Ovary (tissue), 9 donors: ENCODE data around the gene PIGU. TPM values are rescaled to one million over a fixed set of nuclear protein-coding genes. Genes with fewer than 3 reads are reported as not detected.

Experiments
- DNase-seq, 5 donors: peaks; one replicate each; pipeline ENCODE4 v3.0.0-alpha.2; 2019 to 2020
- H3K27ac ChIP-seq, 2 donors: fragments of 200-600 bp; one replicate each; pipeline versions ENCODE4 v1.5.1 to v1.8.0; 2019 to 2022
- H3K27me3 ChIP-seq: fragments of 200-600 bp; one replicate; pipeline ENCODE4 v1.8.0; 2022
- H3K36me3 ChIP-seq: fragments of 200-600 bp; sonication (generic); one replicate; pipeline ENCODE4 v1.5.1; 2019
- H3K4me1 ChIP-seq: one replicate; pipeline ENCODE4 v1.8.1; 2013; ENCODE audit warnings: mild to moderate bottlenecking, moderate library complexity; ENCODE audit not compliant: insufficient read depth
- H3K4me3 ChIP-seq: fragments of 200-600 bp; sonication (generic); one replicate; pipeline ENCODE4 v1.5.1; 2017
- H3K9me3 ChIP-seq, 2 donors: fragments of 200-600 bp in 1 of 2; sonication (generic) in 1 of 2; one replicate each; pipeline versions ENCODE4 v1.5.1 to v1.8.1; 2013 to 2019; ENCODE audit warnings: mild to moderate bottlenecking in 1 of 2, moderate library complexity in 1 of 2
- EP300 ChIP-seq: sonication (generic); formaldehyde crosslinking; IDR thresholded peaks from one replicate; pipeline ENCODE4 v1.6.1; 2017; ENCODE audit warnings: antibody characterized with exemption
- POLR2A ChIP-seq: fragments of 450-650 bp; IDR thresholded peaks from one replicate; pipeline ENCODE4 v1.6.1; 2017; ENCODE audit warnings: antibody characterized with exemption, mild to moderate bottlenecking, moderate library complexity
- WGBS, 3 donors: extraction: QIAGEN DNeasy Blood & Tissue Kit in 1 of 3; methylation state at CpG; one replicate each; pipeline versions ENCODE4 v1.1.5 to v1.1.7; 2013 to 2017; 5-methylcytosine and 5-hydroxymethylcytosine counted together
- intact Hi-C, 4 donors: fragments of 100-400 bp; cut with DNase I; formaldehyde crosslinking; loops; one replicate each; pipeline versions ENCODE4 v1.11.0 to v1.15.1; 2022 to 2023
- polyA plus RNA-seq, 2 donors: library from polyadenylated mRNA; stranded (reverse); fragments of 200-250 nt in 1 of 2; fragments of 350-450 nt in 1 of 2; fragmentation: Illumina TruSeq in 1 of 2; extraction: RNeasy Lipid Tissue Mini Kit (QIAGEN cat#74804) in 1 of 2; gene quantifications; one replicate each; pipeline ENCODE4 v1.2.3, GENCODE V29; 2013 to 2014
- total RNA-seq, 7 donors: library from RNA; depleted of rRNA in 2 of 7; stranded (reverse); fragments of >200 nt in 2 of 7; fragmentation: NEBNext Ultra II Directional in 3 of 7; extraction: Animal tissue kit (Norgen Biotek cat#: 25700) in 3 of 7; gene quantifications; one replicate each; pipeline versions ENCODE4 v1.1.0 to v1.2.4, GENCODE V29; 2016 to 2023
- TF ChIP-seq, protein P1 (sequence below), 3 donors: fragments of 450-650 bp in 2 of 3; fragments of 200-600 bp in 1 of 3; IDR thresholded peaks; one replicate each; pipeline versions ENCODE4 v1.5.1 to v1.8.0; 2016 to 2022; ENCODE audit warnings: antibody characterized with exemption in 3 of 3, mild to moderate bottlenecking in 1 of 3
- donor health status: DM: no; HTN: no; CAD: no; lungs with moderate emphysema.
- donor health status: DM: no; HTN: no; CAD: no.
- donor health status: Bipolar disorder and iron deficiency.
- donor health status: DM: yes; HTN: yes; CAD: no.
- donor health status: DM: no; HTN: no; CAD: no.
- donor health status: DM: yes; HTN: yes; CAD: no.

Gene PIGU
- total and polyA plus RNA-seq, 9 donors: 14.4 to 61.4 (median 20.9) TPM

- no peaks in the 10 kb centered on the region for H3K36me3 ChIP-seq
- no peaks in the 10 kb centered on the region for H3K4me1 ChIP-seq
- no peak for DNase-seq
- WGBS, 3 donors: 78 to 88% (median 81%) methylated on average over 1 of the region's 1 CpG
- TF ChIP-seq POLR2A (no peak), EP300 (no peak)
- TF ChIP-seq, protein P1, sequence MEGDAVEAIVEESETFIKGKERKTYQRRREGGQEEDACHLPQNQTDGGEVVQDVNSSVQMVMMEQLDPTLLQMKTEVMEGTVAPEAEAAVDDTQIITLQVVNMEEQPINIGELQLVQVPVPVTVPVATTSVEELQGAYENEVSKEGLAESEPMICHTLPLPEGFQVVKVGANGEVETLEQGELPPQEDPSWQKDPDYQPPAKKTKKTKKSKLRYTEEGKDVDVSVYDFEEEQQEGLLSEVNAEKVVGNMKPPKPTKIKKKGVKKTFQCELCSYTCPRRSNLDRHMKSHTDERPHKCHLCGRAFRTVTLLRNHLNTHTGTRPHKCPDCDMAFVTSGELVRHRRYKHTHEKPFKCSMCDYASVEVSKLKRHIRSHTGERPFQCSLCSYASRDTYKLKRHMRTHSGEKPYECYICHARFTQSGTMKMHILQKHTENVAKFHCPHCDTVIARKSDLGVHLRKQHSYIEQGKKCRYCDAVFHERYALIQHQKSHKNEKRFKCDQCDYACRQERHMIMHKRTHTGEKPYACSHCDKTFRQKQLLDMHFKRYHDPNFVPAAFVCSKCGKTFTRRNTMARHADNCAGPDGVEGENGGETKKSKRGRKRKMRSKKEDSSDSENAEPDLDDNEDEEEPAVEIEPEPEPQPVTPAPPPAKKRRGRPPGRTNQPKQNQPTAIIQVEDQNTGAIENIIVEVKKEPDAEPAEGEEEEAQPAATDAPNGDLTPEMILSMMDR (IDR thresholded peaks at IDR 0.05): no peak
- no peak overlapping the region for H3K27ac ChIP-seq
- no peaks in the 10 kb centered on the region for H3K27me3 ChIP-seq
- no peak overlapping the region for H3K4me3 ChIP-seq
- H3K9me3 ChIP-seq: no peaks in the 10 kb centered on the region
- intact Hi-C loops: no loop called here
Measured at GRCh38 chr20:34642009-34642408, 34.9 kb downstream of the PIGU start.

DNA sequence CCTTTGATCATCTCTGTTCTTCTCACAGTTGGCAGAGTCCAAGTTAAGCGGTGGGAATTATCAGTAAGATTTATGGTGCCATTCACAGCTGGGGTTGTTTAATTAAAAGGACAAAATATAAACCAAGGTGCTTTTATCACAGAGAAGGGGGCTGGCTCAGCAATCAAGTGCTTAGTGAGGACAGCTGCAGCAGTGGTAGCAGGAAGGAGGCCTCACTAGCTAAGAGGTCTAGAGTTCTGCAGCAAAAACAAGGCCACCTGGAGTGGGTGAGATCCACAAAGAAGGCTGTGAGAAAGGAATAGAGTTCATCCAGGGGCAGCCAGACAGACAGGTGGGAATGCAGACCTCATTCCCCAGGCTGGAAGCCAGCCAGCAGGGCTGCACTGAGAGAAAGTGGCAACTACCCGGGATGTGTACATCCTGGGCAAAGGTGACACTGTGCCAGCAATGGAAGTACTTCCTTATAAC is 37.1 kb downstream of the PIGU start:
- no peaks in the 10 kb centered on the region for H3K4me1 ChIP-seq
- TF ChIP-seq POLR2A: no peak
- TF ChIP-seq, protein P1 (IDR thresholded peaks at IDR 0.05): no peak
- no peak for TF ChIP-seq EP300
- 39 to 57% (median 44%) methylated on average over 2 of the region's 2 CpGs for WGBS, 3 donors
- H3K36me3 ChIP-seq: no peaks in the 10 kb centered on the region
- no peak for DNase-seq
- intact Hi-C loops: no loop called here
- no peaks in the 10 kb centered on the region for H3K27me3 ChIP-seq
- no peaks in the 10 kb centered on the region for H3K9me3 ChIP-seq
- H3K27ac ChIP-seq: no peak overlapping the region
- no peak overlapping the region for H3K4me3 ChIP-seq

GRCh38 chr20:34638532-34638931 is 38.4 kb downstream of the PIGU start:
- WGBS, 3 donors: 94 to 96% (median 96%) methylated on average over 3 of the region's 3 CpGs
- Histone ChIP-seq H3K27ac (no peak overlapping the region), H3K4me1 (no peaks in the 10 kb centered on the region), H3K9me3 (no peaks in the 10 kb centered on the region), H3K27me3 (no peaks in the 10 kb centered on the region), H3K4me3 (no peak overlapping the region), H3K36me3 (no peaks in the 10 kb centered on the region)
- TF ChIP-seq, protein P1 (IDR thresholded peaks at IDR 0.05): no peak
- no peak for TF ChIP-seq POLR2A
- no peak for TF ChIP-seq EP300
- intact Hi-C loops: no loop called here
- DNase-seq: no peak

- no peak for TF ChIP-seq EP300
- TF ChIP-seq, protein P1 (IDR thresholded peaks at IDR 0.05): no peak
- TF ChIP-seq POLR2A: no peak
- Histone ChIP-seq H3K4me3 (no peak overlapping the region), H3K36me3 (no peaks in the 10 kb centered on the region), H3K27ac (no peak overlapping the region), H3K4me1 (no peaks in the 10 kb centered on the region), H3K27me3 (no peaks in the 10 kb centered on the region), H3K9me3 (no peaks in the 10 kb centered on the region)
- WGBS, 3 donors: 95 to 100% (median 97%) methylated on average over 1 of the region's 1 CpG
- intact Hi-C loops: no loop called here
- DNase-seq: no peak
Measured at GRCh38 chr20:34638039-34638292, 38.9 kb downstream of the PIGU start.
